SK-N-SH treated with all-trans-retinoic acid at 6 μM for 48 hours (cell line): Measurements from ENCODE around the gene SMIM20.

Experiments
- ATAC-seq: fragments of 200-7000 bp; cut with Tn5 transposase; 3 replicates; pipeline ENCODE4 v1.9.1; 2020; ENCODE audit warnings: mild to moderate bottlenecking, moderate library complexity
- ARNTL ChIP-seq: fragments of 450-650 bp; formaldehyde crosslinking; IDR thresholded peaks from 2 replicates; pipeline ENCODE4 v1.5.0; 2020; ENCODE audit warnings: low read depth, mild to moderate bottlenecking, moderate library complexity, borderline replicate concordance
- BACH2 ChIP-seq: fragments of 250-450 bp; sonication (Bioruptor Pico); IDR thresholded peaks from 2 replicates; pipeline ENCODE4 v1.9.0; 2021; ENCODE audit warnings: mild to moderate bottlenecking, borderline replicate concordance
- CSDC2 ChIP-seq: fragments of 250-450 bp; sonication (Bioruptor Pico); IDR thresholded peaks from 2 replicates; pipeline ENCODE4 v1.5.0; 2020; ENCODE audit warnings: mild to moderate bottlenecking, moderate library complexity
- CSRNP3 ChIP-seq: fragments of 250-450 bp; sonication (Bioruptor Pico); IDR thresholded peaks from 2 replicates; pipeline ENCODE4 v1.5.1; 2021; ENCODE audit warnings: mild to moderate bottlenecking, moderate library complexity
- ESRRG ChIP-seq: fragments of 250-450 bp; sonication (Bioruptor Pico); IDR thresholded peaks from 2 replicates; pipeline ENCODE4 v1.6.1; 2021; ENCODE audit warnings: mild to moderate bottlenecking
- ISL1 ChIP-seq: fragments of 250-450 bp; sonication (Bioruptor Pico); IDR thresholded peaks from 2 replicates; pipeline ENCODE4 v2.1.2; 2022; ENCODE audit warnings: mild to moderate bottlenecking, moderate library complexity
- OSR1 ChIP-seq: fragments of 250-450 bp; sonication (Bioruptor Pico); IDR thresholded peaks from 2 replicates; pipeline ENCODE4 v1.8.0; 2022; ENCODE audit warnings: moderate library complexity, mild to moderate bottlenecking, inconsistent platforms
- PATZ1 ChIP-seq: fragments of 250-450 bp; sonication (Bioruptor Pico); IDR thresholded peaks from 2 replicates; pipeline ENCODE4 v1.8.0; 2020; ENCODE audit warnings: mild to moderate bottlenecking, moderate library complexity, borderline replicate concordance
- POU6F1 ChIP-seq: fragments of 250-450 bp; sonication (Bioruptor Pico); IDR thresholded peaks from 2 replicates; pipeline ENCODE4 v1.8.0; 2021; ENCODE audit warnings: low read depth, mild to moderate bottlenecking, moderate library complexity, borderline replicate concordance
- PPARA ChIP-seq: fragments of 250-450 bp; sonication (Bioruptor Pico); IDR thresholded peaks from 2 replicates; pipeline ENCODE4 v1.5.0; 2020; ENCODE audit warnings: mild to moderate bottlenecking, borderline replicate concordance
- RARB ChIP-seq: fragments of 250-450 bp; sonication (Bioruptor Pico); IDR thresholded peaks from 2 replicates; pipeline ENCODE4 v1.8.0; 2021; ENCODE audit warnings: mild to moderate bottlenecking, moderate library complexity
- SNAI2 ChIP-seq: fragments of 250-450 bp; sonication (Bioruptor Pico); IDR thresholded peaks from 2 replicates; pipeline ENCODE4 v1.5.0; 2020; ENCODE audit warnings: mild to moderate bottlenecking, moderate library complexity
- TCF4 ChIP-seq: fragments of 250-450 bp; sonication (Bioruptor Pico); IDR thresholded peaks from 2 replicates; pipeline ENCODE4 v1.8.0; 2021; ENCODE audit warnings: mild to moderate bottlenecking, moderate library complexity, borderline replicate concordance
- TOX ChIP-seq: fragments of 250-450 bp; sonication (Bioruptor Pico); IDR thresholded peaks from 2 replicates; pipeline ENCODE4 v1.8.0; 2021; ENCODE audit warnings: mild to moderate bottlenecking, moderate library complexity, borderline replicate concordance
- ZC3H10 ChIP-seq: fragments of 250-450 bp; sonication (Bioruptor Pico); IDR thresholded peaks from 2 replicates; pipeline ENCODE4 v1.5.1; 2021; ENCODE audit warnings: mild to moderate bottlenecking, moderate library complexity
- ZFP3 ChIP-seq: fragments of 250-450 bp; sonication (Bioruptor Pico); IDR thresholded peaks from 2 replicates; pipeline ENCODE4 v1.5.0; 2020; ENCODE audit warnings: mild to moderate bottlenecking, moderate library complexity
- ZFP30 ChIP-seq: fragments of 450-650 bp; formaldehyde crosslinking; IDR thresholded peaks from 2 replicates; pipeline ENCODE4 v1.5.0; 2022; ENCODE audit warnings: mild to moderate bottlenecking, moderate library complexity
- ZNF565 ChIP-seq: fragments of 450-650 bp; formaldehyde crosslinking; conservative IDR thresholded peaks from 2 replicates; pipeline ENCODE4 v1.5.0; 2020; ENCODE audit warnings: low read depth, mild to moderate bottlenecking, moderate library complexity
- ZNF70 ChIP-seq: fragments of 450-650 bp; formaldehyde crosslinking; IDR thresholded peaks from 2 replicates; pipeline ENCODE4 v1.5.0; 2020; ENCODE audit warnings: mild to moderate bottlenecking, moderate library complexity
- ZNF8 ChIP-seq: fragments of 450-650 bp; formaldehyde crosslinking; IDR thresholded peaks from 2 replicates; pipeline ENCODE4 v1.5.0; 2020; ENCODE audit warnings: mild to moderate bottlenecking, moderate library complexity
- TF ChIP-seq, protein P1 (sequence below): fragments of 250-450 bp; sonication (Bioruptor Pico); IDR thresholded peaks from 2 replicates; pipeline ENCODE4 v1.5.0; 2020; ENCODE audit warnings: mild to moderate bottlenecking, moderate library complexity
- TF ChIP-seq, protein P2 (sequence below): fragments of 250-450 bp; sonication (Bioruptor Pico); IDR thresholded peaks from 2 replicates; pipeline ENCODE4 v1.5.1; 2020; ENCODE audit warnings: low read depth, mild to moderate bottlenecking, moderate library complexity

SMIM20 gene

GRCh38 chr4:25951390-25951952, 37.5 kb downstream of the SMIM20 start:
- TF ChIP-seq TOX (CRISPR knock-in tag) = no peak
- no peak for TF ChIP-seq ZNF565 (CRISPR knock-in tag)
- TF ChIP-seq, protein P1, sequence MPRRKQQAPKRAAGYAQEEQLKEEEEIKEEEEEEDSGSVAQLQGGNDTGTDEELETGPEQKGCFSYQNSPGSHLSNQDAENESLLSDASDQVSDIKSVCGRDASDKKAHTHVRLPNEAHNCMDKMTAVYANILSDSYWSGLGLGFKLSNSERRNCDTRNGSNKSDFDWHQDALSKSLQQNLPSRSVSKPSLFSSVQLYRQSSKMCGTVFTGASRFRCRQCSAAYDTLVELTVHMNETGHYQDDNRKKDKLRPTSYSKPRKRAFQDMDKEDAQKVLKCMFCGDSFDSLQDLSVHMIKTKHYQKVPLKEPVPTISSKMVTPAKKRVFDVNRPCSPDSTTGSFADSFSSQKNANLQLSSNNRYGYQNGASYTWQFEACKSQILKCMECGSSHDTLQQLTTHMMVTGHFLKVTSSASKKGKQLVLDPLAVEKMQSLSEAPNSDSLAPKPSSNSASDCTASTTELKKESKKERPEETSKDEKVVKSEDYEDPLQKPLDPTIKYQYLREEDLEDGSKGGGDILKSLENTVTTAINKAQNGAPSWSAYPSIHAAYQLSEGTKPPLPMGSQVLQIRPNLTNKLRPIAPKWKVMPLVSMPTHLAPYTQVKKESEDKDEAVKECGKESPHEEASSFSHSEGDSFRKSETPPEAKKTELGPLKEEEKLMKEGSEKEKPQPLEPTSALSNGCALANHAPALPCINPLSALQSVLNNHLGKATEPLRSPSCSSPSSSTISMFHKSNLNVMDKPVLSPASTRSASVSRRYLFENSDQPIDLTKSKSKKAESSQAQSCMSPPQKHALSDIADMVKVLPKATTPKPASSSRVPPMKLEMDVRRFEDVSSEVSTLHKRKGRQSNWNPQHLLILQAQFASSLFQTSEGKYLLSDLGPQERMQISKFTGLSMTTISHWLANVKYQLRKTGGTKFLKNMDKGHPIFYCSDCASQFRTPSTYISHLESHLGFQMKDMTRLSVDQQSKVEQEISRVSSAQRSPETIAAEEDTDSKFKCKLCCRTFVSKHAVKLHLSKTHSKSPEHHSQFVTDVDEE = no peak
- TF ChIP-seq ZC3H10 (CRISPR knock-in tag) = no peak
- TF ChIP-seq ESRRG = no peak
- TF ChIP-seq PATZ1 (CRISPR knock-in tag) = no peak
- no peak for TF ChIP-seq CSRNP3 (CRISPR knock-in tag)
- TF ChIP-seq ZFP3 (CRISPR knock-in tag) = no peak
- no peak for TF ChIP-seq ZNF70
- TF ChIP-seq CSDC2 (CRISPR knock-in tag) = no peak
- TF ChIP-seq ZNF8 (CRISPR knock-in tag) = no peak
- TF ChIP-seq ARNTL (CRISPR knock-in tag) = no peak
- no peak for ATAC-seq

DNA sequence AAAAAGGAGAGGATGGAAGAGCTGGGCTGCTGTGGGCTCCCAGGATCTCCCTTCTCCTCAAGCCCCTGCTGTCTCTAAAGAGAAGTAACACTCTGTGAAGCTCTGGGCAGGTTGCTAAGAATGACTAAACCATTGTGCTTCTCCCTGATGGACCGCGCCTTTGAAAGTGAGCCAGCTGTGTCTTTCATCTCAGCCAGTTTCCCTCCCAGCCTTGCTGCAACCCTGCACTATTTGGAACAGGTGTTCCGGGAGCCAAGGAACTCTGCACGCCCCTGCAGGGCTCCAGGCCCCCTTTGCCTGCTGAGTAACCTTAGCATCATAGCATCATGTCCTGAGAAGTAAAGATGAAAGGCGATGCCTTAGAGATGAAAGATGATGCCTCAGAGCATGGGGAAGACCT, 39.7 kb downstream of the SMIM20 start:
- ATAC-seq = no peak
- TF ChIP-seq ZC3H10 (CRISPR knock-in tag) (no peak), POU6F1 (no peak), TCF4 (no peak), ESRRG (no peak), ZNF70 (no peak), PPARA (CRISPR knock-in tag) (no peak), ZNF565 (CRISPR knock-in tag) (no peak), ARNTL (CRISPR knock-in tag) (no peak), SNAI2 (CRISPR knock-in tag) (no peak), CSDC2 (CRISPR knock-in tag) (no peak), ISL1 (CRISPR knock-in tag) (no peak), OSR1 (CRISPR knock-in tag) (no peak), RARB (CRISPR knock-in tag) (no peak), ZFP30 (CRISPR knock-in tag) (no peak), BACH2 (CRISPR knock-in tag) (no peak)
- TF ChIP-seq, protein P2, sequence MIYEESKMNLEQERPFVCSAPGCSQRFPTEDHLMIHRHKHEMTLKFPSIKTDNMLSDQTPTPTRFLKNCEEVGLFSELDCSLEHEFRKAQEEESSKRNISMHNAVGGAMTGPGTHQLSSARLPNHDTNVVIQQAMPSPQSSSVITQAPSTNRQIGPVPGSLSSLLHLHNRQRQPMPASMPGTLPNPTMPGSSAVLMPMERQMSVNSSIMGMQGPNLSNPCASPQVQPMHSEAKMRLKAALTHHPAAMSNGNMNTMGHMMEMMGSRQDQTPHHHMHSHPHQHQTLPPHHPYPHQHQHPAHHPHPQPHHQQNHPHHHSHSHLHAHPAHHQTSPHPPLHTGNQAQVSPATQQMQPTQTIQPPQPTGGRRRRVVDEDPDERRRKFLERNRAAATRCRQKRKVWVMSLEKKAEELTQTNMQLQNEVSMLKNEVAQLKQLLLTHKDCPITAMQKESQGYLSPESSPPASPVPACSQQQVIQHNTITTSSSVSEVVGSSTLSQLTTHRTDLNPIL (CRISPR knock-in tag) = no peak
- TF ChIP-seq, protein P1 = no peak
- TF ChIP-seq, all 23 proteins: peak for 0
